ENCODE measurements around the gene PLA2G4E.

The PLA2G4E gene

DNA sequence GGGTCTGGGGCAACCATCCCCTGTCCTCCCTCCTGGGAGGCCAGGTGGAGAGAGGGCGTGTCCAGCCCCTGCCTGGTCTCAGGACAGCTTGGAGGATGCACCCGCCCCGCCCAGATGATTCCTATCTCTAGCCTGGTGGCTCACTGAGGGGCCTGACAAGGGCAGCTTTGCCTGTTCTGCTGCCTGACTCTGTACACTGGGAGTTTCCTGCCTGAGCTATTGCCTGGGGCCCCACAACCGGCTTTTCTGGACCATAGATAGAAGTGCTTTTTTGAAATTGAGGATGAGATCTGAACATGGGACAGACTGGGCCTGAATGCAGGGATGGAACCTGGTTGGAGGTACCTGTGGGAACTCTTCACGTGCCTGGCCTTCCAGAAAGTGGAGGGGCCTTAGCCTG, 751 bp upstream of the PLA2G4E start:
- no peak for DNase-seq

DNA sequence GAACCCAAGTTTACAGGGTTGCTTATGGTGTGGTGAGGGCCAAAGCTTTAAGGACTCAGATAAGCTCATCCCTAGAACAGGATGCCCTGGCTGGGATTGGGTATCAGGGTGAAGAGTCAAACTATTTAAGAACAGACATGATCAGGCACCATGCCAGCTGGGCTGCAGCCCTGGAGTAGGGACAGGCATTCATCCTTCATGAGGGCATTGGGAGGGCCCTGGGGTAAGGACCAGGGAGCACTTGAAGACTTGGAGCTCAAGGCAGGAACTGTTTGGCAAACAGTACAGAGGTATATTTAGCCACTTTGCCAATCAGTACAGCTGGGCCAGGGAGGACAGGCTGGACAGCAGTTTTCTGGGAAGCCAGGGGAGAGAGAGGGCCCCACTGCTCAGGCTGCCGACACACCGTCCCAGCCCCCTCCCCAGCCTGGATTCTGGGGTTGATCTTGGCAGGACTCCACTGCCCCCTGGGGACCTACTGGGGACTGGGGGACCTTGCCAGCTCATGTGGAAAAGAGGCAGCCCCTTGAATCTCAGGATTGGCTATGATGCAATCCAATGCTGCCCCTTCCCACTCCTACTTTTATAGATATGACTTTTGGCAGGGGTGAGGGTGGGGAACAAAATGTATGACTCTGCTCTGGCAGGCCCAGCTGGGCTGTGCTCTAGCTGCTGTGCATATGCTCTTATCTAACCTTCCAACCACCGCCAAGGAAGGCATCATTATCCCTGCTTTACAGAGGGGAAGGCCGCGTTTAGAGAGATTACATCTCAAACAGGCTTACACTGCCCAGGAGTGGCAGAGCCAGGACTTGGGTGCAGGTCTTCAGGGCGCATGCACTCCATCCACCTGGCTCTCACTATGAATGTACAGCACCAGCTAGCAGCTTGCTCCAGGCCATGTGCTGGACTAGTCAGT, 2.3 kb downstream of the PLA2G4E start:
- no peak for DNase-seq

DNA sequence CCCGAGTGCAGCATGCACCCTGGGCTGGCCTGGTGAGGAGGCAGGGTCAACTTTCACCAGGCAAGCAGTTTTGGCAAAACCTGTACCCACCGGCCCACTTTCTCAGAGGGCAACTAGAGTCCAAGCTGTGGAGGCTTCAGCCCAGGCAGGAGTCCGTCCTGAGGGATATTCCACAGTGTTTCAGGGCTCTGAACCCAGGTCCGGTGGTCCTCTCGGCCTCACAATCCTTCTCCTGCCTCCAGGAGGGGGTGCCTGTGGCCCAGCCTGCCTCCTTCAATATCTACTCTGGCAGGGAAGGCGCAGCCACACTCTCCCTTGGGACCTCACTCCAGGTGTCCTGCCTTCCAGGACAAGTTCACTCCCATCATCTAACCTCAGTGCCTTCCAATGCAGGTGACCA, 3.9 kb downstream of the PLA2G4E start:
- DNase-seq = no peak

DNA sequence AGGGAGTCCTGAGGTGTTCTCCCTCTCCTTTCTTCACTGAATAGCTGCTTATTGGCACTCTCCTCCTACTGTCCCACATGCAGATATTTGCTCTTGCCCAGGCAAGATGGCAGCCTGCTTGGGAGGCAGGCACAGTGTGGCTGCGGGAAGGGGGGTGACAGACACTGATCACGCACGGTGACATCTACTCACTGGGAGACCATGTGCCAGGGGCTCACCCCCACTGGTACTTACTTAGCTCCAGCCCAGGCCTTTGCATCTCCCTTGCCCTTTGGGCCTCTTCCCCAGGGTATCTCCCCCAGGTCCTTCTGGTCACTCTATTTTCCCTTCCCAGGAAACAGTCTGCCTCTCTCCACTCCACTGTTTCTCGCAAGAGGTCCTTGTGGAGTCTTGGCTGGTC, 6.4 kb downstream of the PLA2G4E start:
- no peak for DNase-seq

DNA sequence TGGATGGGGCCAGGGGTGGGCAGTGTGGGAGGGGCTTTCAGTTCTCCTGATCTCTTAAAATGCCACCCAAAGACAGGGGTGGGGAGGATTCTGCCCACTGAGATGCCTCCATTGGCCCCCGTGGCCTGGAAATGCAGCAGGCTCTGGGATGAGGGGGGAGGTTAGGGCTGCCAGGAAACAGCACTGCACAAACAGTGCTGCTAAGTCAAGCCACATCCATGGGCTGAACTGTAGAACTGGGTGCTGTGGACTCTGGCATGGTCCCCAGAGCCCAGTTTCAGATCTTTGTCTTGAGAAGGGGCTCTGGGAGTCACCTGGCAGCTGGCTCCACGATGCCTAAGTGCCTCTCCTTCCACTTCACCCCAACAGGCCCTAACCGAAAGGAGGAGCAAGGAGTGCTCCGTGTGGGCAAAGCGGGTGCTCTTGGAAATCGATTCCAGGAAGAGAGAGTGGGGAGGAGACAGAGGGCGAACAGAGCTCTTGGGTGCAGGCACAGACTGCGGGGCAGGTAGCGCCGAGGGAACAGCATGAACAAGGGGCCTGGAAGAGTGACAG, 7.8 kb downstream of the PLA2G4E start:
- no peak for DNase-seq

DNA sequence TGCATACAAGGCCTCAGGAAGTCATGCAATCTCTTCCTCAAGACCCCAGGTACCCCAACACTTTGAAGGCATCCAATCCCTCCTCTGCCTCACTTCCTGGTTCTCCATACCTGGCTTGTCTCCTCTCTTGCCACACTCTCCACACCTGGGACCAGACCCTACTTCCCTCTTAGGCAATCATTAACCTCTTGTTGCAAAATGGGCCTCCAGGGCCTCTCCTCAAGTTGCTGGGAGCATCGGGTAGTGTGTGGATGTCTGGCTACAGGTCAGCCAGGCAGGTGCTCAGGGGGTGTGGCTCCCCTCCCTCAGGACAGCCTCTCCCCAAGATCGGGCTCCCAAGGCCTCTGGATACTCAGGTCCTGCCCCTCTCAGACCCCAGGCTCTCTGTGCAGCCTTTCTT, 8.6 kb downstream of the PLA2G4E start:
- peak; percentile 9 for DNase-seq

DNA sequence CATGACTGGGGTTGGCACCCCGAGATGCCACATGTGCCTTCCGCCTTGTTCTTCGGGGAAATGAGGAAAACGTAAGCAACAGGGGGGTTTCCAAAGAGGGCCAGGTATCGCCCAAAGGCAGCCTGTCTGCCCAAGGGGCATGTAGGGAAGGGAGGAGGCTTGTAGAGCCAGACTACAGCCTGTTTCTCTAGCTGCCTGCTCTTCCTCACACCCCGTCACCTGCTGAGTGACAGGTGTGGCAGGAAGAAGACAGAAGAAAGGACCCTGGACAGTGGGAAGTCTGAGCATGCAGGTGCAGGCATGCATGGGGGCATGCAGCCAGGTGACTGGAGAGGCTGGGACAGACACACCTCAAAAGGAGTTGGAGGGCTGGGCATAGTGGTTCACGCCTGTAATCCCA, 9.8 kb downstream of the PLA2G4E start:
- no peak for DNase-seq

DNA sequence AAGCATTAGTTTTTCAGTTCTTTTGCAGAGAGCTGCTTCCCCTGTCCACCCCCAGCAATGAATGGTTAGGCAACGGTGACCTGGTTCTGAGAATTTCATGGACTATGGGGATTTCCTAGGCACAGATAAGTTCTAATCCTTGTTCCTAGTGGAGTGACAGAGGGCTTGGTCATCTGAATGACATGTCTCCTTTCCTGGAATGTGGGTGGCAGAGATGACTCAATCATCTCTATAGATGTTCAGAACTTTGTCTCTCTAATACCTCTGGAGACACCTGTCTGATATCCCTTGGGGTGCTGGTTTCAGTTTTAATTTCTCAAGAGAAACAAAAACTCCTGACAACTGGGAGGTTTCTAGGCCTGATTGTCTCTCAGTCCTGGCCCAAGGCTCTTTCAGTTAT, 10.4 kb downstream of the PLA2G4E start:
- DNase-seq = no peak

DNA sequence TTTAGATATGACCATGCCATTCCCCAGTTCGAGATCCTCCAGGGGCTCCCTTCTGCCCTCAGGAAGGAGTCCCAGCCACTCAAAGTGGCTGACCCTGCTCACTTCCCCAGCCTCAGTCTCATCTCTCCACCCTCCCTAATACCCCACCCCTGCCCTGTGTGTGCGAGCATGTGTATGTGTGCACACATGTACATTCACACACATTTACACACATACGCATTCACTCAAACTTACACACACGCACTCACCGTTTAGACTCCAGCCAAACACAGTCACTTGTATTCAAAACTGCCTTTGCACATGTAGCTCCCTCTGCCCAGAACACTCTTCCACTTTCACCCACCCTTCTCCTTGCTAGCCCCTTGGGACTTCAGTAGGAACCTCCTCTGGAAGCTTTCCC, 11.4 kb downstream of the PLA2G4E start:
- DNase-seq = no peak

DNA sequence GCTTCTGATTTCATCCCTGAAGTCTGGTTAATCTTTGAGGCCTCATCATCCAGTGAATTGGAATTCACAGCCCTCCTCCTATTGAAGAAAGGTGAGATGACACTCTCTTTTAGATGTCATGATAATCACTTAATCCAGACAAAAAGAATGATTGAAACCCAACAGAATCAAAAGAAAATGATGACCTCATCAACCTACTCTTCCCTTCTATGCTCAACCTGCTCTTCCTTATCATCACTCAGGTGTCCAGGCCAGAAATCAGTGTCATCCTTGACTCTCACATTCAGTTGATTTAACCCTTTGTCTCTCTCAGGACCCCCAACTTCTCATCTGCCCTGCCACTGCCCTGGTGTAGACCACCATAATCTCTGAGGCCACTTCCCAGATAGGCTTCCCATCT, 11.8 kb downstream of the PLA2G4E start:
- DNase-seq = no peak

DNA sequence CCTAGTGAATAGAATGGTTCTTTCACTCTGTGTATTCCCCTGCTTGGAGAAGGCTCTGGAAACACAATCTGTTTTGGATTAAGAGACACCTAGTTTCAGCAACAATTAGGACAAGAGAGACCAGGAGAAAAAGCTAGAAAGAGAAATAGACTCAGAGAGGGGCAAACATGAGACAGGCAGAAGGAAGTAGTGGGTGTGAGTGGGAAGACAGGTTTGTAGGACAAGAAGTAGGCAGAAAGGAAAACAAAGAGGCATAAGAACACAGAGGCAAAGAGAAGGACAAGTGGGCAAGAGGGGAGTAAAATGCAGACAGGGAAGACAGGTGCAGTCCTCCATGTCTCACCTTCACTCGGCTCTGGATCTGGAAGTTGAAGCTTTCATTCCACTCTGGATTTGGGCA, 13.5 kb downstream of the PLA2G4E start:
- no peak for DNase-seq

DNA sequence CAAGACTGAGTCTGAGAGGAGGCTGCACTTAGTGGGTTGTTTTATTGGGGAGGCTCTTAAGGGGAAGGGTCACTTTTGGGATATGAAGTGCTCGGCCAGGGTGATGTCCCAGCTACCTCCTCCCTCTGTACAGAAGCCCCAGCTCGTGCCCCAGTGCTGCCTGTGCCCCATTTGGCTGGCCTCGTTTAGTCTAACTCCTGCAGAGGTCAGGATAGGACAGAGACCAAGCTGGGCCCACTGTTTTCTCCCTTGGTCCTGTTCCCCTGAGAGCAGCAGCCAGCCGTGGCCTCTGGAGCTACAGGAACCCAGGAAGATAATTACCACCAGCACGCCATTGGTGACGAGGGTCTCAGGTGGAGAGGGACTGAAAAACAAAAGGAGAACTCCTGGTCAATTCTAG, 18.5 kb downstream of the PLA2G4E start:
- DNase-seq = no peak

DNA sequence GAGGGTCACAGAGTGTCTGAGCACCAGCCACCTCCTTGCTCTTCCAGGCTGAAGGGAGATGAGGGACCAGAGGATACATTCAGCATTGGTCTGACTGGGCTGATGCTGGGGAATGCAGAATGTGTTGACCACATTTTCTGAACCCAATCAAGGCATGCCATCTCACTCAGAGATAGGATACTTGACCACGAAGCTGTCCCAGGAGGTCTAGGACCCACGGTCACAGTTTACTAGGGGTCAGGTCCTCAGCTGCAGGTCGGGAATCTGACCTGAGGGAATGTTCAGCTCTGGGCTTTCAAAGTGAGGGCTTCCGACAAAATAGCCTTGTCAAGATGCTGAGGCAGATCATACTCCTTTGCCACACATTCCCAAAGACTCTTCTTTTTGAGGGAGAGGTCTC, 19.6 kb downstream of the PLA2G4E start:
- DNase-seq = no peak

DNA sequence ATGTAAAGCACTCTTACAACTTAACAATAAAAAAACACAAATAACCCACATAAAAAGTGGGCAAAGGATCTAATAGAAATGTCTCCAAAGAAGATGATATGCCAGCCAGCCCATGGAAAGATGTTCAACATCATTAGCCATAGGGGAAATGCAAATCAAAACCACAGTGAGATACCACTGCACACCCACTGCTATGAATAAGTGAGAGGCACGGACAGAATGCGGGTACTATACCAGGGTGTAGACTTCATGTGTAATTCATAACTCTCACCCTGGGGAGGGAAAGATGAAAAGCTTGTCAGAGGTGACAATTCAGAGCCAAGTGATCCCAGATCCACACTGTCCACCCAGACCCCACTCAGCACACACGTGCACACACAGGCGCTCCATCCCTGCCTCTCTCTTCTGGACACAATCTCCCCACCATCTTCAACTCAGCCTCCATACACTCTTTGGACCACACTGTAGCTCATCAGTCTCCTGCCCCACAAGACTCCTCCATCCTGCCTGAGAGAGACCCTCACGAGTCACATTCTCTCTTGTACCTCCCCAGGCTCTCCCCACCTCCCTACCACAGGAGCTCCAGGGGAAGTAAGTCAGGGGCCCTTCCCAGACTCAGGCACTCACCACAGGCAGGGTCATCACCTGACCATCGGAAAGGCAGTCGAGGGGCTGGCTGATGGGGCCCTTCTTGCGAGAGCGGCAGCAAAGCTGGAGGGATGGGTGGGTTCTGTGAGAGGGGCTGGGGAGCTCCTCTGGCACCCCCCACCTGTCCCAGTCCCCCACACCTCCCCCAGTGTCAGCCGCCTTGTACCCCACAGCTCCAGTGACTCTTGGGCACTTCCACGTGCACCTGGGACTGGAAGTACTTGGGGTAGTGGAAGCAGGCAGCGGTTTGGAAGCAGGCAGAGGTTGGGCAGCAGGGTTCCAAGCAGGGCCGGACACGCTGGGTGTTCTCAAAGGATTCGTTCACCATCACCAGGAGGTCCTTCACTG, 21.3 kb downstream of the PLA2G4E start:
- DNase-seq = no peak

DNA sequence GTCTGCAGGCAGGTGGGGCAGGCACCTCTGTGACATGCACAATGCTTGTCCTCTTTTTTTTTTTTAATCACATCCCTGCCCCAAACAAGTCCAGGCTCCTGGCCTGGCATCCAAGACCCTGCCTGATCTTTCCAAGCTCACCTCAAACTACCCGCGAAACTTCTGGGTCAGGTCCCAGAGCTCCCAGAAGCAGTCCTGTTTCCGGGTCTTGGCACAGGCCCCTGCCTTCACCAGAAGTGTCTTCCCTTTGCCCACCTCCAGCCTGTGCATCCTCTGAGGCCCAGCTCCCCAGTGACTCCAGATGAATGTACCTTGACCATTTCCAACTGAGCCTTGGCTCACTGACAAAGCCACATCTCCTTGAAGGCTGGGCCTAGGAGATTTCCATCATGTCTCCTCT, 23.0 kb downstream of the PLA2G4E start:
- DNase-seq = no peak

DNA sequence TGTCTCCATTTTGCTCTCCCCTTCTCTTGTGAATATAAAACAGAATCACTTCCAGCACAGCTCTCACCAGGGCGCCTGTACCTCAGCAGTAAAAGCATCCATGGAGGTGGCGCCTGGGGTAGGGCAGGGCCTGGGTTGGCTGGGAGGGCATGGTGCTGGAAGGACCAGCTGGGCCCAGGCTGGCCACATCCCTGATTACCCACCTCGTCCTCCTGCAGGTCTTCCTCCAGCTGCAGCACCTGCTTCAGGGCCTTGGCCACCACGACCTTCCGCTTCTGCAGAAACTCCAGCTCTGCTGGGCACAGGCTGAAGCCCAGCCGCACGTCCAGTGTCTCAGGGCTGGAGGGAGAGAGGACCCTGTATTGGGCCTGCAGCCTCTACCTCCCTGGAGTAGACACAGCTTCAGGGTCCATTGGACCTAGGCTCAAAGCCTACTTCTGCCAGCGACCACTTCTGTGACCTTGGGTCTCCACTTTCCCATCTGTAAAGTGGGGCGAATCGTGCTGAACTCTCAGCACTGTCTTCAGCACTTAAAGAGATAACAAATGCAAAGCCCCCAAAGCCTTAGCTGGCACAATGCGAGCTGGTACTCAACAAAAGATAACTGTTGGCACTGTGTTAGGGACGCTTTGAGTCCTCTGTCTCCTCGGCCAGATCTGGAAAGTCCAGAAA, 23.8 kb downstream of the PLA2G4E start:
- DNase-seq = no peak

DNA sequence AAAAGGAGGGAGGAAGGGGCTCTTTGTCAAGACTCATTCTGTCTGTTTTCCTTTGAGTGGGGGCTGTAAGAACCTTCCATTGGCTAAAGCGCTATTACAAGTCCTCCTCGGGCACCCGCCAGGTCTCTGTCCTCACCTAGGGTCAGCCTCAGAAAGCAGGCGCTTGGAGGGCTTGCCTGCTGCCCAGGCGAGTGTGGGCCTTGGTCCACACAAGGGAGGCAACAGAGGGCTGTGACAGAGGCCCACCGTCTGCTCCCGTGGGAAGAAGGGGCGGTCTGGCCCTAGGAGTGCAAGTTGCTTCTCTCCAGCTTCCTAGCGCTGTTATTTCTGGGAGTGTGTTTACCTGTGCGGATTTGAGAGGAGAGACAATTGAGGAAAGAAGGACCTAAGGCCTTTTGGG, 24.5 kb downstream of the PLA2G4E start:
- DNase-seq = no peak

DNA sequence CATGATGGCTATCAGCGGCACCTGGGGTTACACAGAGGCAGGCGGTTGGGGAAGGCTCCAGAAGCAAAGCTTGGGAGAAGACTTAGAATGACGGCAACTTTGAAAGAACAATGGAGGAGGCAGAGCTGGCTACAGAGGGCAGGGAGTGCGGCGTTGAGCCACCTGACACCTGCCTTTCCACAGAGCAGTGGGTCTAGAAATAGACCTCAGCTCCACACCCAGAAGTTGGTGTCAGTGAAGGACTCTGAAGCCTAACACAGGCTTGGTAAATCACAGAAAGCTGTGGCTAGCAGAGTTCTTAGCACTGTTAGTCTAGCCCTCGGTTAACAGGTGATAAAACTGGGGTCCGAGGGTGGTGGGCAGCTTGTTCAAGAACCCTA, 25.4 kb downstream of the PLA2G4E start:
- DNase-seq = no peak

DNA sequence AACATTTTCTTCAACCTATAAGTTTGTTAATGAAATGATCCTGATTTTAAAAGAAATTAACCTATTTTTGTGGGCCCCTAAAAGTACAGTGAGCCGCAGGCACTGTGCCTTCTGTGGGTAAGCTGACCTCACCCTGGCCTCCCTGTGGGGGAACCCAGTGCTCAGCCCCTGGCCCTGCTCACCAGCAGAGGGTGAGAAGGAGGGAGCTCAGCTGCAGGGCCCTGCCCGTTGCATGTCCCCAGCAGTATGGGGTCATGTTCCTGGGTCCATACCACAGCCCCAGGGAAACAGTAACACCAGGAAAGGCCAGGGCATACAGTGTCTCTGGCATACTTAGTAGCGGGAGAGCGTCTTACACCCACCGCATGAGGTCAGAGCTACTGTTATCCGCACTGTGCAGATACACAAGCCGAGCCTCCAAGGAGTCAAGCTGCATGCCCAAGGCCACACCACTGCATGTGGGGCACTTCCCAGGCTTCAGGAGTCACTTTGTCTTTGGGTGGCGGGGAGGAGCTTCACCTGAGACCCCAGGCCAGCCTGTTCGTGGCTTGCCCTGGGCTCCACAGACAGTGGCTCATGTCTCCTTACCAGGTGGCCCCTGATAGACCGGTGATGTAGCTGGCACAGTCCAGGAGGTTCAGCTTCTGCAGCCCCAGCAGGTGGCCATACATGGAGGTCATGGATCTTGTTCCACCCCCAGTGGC, 25.9 kb downstream of the PLA2G4E start:
- DNase-seq = no peak

DNA sequence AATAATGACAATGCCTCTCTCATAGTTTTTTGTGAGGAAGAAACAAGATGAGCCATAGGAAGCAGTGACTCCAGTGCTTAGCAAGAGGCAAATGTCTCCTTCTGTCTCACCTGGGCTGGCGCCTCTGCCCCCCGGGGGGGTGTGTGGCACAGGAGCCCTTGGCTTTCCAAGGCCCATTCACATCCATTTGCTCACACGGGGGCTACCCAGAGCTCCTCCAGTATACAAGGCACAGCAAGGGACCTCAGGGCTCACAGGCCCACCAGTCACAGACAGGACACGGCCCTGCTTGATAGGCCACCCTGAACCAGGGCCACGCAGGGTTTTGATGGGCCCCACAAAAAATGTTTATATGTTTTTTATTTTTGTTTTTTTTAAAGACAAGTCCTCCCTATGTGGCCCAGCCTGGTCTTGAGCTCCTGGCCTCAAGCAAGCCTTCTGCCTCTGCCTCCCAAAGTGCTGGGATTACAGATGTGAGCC, 26.6 kb downstream of the PLA2G4E start:
- DNase-seq = no peak

DNA sequence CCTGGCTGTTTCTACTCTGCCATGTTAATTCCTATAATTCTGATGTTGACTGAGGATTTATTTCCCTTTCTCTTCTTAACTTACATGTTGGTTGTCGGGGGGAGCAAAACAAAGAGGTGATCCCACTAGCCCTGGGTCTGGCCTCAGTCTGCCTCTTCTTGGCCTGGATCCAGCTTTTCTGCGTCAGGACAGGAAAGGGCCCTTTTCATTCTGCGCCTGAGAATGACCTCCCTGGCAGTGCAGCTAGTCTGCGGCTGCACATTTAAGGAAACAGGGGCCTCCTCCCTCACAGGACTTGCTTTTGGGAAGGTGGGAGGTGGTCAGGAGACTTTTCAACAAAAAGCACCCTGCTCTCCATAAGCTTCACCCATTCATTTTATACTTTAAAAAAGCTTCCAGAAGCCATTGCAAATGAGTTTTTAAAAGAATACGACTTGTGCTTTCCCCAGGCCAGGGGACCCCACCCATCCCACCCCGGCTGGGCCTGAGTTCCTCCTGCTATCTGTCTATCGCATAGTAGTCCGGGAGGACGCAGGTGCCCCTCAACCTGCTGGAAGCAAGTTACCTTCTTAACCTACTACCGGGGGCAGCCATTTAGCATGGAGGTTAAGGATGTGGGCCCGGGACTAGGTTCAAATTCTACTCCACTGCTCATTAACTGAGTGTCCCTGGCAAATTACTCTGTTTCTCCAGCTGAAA, 27.2 kb downstream of the PLA2G4E start:
- DNase-seq = no peak

Data from right kidney (tissue), 1 donor.